WTC11 (cell line): ENCODE results near the gene NRG2. TPM values are rescaled to one million over a fixed set of nuclear protein-coding genes. Genes with fewer than 3 reads are reported as not detected.

ENCODE experiments used
- ATAC-seq: fragments of 200-7000 bp; cut with Tn5 transposase; 2 replicates; pipeline ENCODE4 v1.10.0; 2021; ENCODE audit warnings: mild to moderate bottlenecking, moderate library complexity
- CTCF ChIA-PET: fragments of 300-600 bp; sonication (Branson Sonifier 250); formaldehyde crosslinking; loops from one replicate; lab custom pipeline; 2021; ENCODE audit warnings: antibody characterized with exemption; lab: Charles Lee
- POLR2A ChIA-PET: fragments of 350-600 bp; sonication (Branson Sonifier 250); formaldehyde crosslinking; loops from one replicate; lab custom pipeline; 2021; ENCODE audit warnings: antibody characterized with exemption; lab: Charles Lee
- DNase-seq: peaks from one replicate; pipeline ENCODE4 v3.0.0; 2021; ENCODE audit warnings: low spot score
- H3K27ac Mint-ChIP-seq: 2 replicates; pipeline ENCODE4 v1.8.0; 2021; ENCODE audit warnings: mixed read lengths
- H3K27me3 Mint-ChIP-seq: 2 replicates; pipeline ENCODE4 v1.8.0; 2021; ENCODE audit warnings: low read depth, mild to moderate bottlenecking, moderate library complexity, mixed read lengths
- H3K36me3 Mint-ChIP-seq: 2 replicates; pipeline ENCODE4 v1.8.0; 2021; ENCODE audit warnings: mixed read lengths
- H3K4me1 Mint-ChIP-seq: 2 replicates; pipeline ENCODE4 v1.8.0; 2022; ENCODE audit warnings: mixed read lengths
- H3K4me3 Mint-ChIP-seq: 2 replicates; pipeline ENCODE4 v1.8.0; 2021; ENCODE audit warnings: mild to moderate bottlenecking, moderate library complexity, mixed read lengths
- H3K9me3 Mint-ChIP-seq: 2 replicates; pipeline ENCODE4 v1.8.0; 2021; ENCODE audit warnings: mixed read lengths
- CBFB ChIP-seq: sonication (generic); formaldehyde crosslinking; IDR thresholded peaks from 2 replicates; pipeline ENCODE4 v1.8.1; 2022; ENCODE audit warnings: mild to moderate bottlenecking, low read depth, missing genetic modification reagents
- CREB1 ChIP-seq: sonication (generic); formaldehyde crosslinking; IDR thresholded peaks from 2 replicates; pipeline ENCODE4 v1.8.0; 2023; ENCODE audit warnings: mild to moderate bottlenecking, missing genetic modification reagents
- ESRRA ChIP-seq: sonication (generic); formaldehyde crosslinking; IDR thresholded peaks from 2 replicates; pipeline ENCODE4 v1.8.1; 2022; ENCODE audit warnings: mild to moderate bottlenecking, missing genetic modification reagents, borderline replicate concordance
- GABPB1 ChIP-seq: sonication (generic); formaldehyde crosslinking; IDR thresholded peaks from 2 replicates; pipeline ENCODE4 v1.8.1; 2023; ENCODE audit warnings: mild to moderate bottlenecking, missing genetic modification reagents
- JUN ChIP-seq: sonication (generic); formaldehyde crosslinking; IDR thresholded peaks from 2 replicates; pipeline ENCODE4 v1.8.0; 2023; ENCODE audit warnings: mild to moderate bottlenecking, missing genetic modification reagents
- NFE2L1 ChIP-seq: sonication (generic); formaldehyde crosslinking; IDR thresholded peaks from 2 replicates; pipeline ENCODE4 v1.8.1; 2023; ENCODE audit warnings: missing genetic modification reagents
- NR1H2 ChIP-seq: sonication (generic); formaldehyde crosslinking; IDR thresholded peaks from 2 replicates; pipeline ENCODE4 v1.9.0; 2021; ENCODE audit warnings: mild to moderate bottlenecking, moderate library complexity, missing genetic modification reagents
- PRRX2 ChIP-seq: fragments of 250-450 bp; sonication (Bioruptor Pico); IDR thresholded peaks from 2 replicates; pipeline ENCODE4 v1.8.0; 2021; ENCODE audit warnings: mild to moderate bottlenecking
- SOX15 ChIP-seq: fragments of 250-450 bp; sonication (Bioruptor Pico); IDR thresholded peaks from 2 replicates; pipeline ENCODE4 v1.9.0; 2021; ENCODE audit warnings: mild to moderate bottlenecking
- TEAD1 ChIP-seq: sonication (generic); formaldehyde crosslinking; IDR thresholded peaks from 2 replicates; pipeline ENCODE4 v1.8.0; 2022; ENCODE audit warnings: mild to moderate bottlenecking, missing genetic modification reagents
- TEAD4 ChIP-seq: sonication (generic); formaldehyde crosslinking; IDR thresholded peaks from 2 replicates; pipeline ENCODE4 v1.8.0; 2022; ENCODE audit warnings: mild to moderate bottlenecking, missing genetic modification reagents
- TP53 ChIP-seq: sonication (generic); formaldehyde crosslinking; IDR thresholded peaks from 2 replicates; pipeline ENCODE4 v1.8.1; 2023; ENCODE audit warnings: mild to moderate bottlenecking, missing genetic modification reagents
- ZBTB21 ChIP-seq: sonication (generic); formaldehyde crosslinking; IDR thresholded peaks from 2 replicates; pipeline ENCODE4 v1.8.1; 2023; ENCODE audit warnings: mild to moderate bottlenecking, missing genetic modification reagents, borderline replicate concordance
- ZNF121 ChIP-seq: sonication (generic); formaldehyde crosslinking; IDR thresholded peaks from 2 replicates; pipeline ENCODE4 v1.8.0; 2023; ENCODE audit warnings: missing genetic modification reagents
- ZNF416 ChIP-seq: fragments of 250-450 bp; sonication (Bioruptor Pico); IDR thresholded peaks from 2 replicates; pipeline ENCODE4 v1.9.0; 2021; ENCODE audit warnings: mild to moderate bottlenecking, inconsistent platforms
- ZNF423 ChIP-seq: fragments of 250-450 bp; sonication (Bioruptor Pico); IDR thresholded peaks from 2 replicates; pipeline ENCODE4 v2.1.2; 2022; ENCODE audit warnings: mild to moderate bottlenecking, moderate library complexity
- total RNA-seq: library from RNA; stranded (reverse); gene quantifications from 3 replicates; pipeline ENCODE4 v1.2.3, GENCODE V29; 2021
- TF ChIP-seq, protein P1 (sequence below): sonication (generic); formaldehyde crosslinking; IDR thresholded peaks from 2 replicates; pipeline ENCODE4 v1.8.1; 2023; ENCODE audit warnings: mild to moderate bottlenecking, moderate library complexity, missing genetic modification reagents
- TF ChIP-seq, protein P2 (sequence below): fragments of 250-450 bp; sonication (Bioruptor Pico); IDR thresholded peaks from 2 replicates; pipeline ENCODE4 v2.1.2; 2022; ENCODE audit warnings: mild to moderate bottlenecking, moderate library complexity
- TF ChIP-seq, protein P3 (sequence below): sonication (generic); formaldehyde crosslinking; IDR thresholded peaks from 2 replicates; pipeline ENCODE4 v1.8.0; 2023; ENCODE audit warnings: missing genetic modification reagents
- TF ChIP-seq, protein P4 (sequence below): fragments of 250-450 bp; sonication (Bioruptor Pico); IDR thresholded peaks from 2 replicates; pipeline ENCODE4 v1.9.0; 2021; ENCODE audit warnings: mild to moderate bottlenecking
- TF ChIP-seq, protein P5 (sequence below): sonication (generic); formaldehyde crosslinking; IDR thresholded peaks from 2 replicates; pipeline ENCODE4 v1.8.1; 2022; ENCODE audit warnings: mild to moderate bottlenecking, missing genetic modification reagents, moderate library complexity, borderline replicate concordance
- TF ChIP-seq, protein P6 (sequence below): sonication (generic); formaldehyde crosslinking; IDR thresholded peaks from 2 replicates; pipeline ENCODE4 v1.8.0; 2022; ENCODE audit warnings: mild to moderate bottlenecking, missing genetic modification reagents
- TF ChIP-seq, protein P7 (sequence below): sonication (generic); formaldehyde crosslinking; IDR thresholded peaks from 2 replicates; pipeline ENCODE4 v1.8.1; 2022; ENCODE audit warnings: missing genetic modification reagents, borderline replicate concordance

The NRG2 gene
- total RNA-seq, 1 experiment from 2014 or later, result 0.44 TPM

DNA sequence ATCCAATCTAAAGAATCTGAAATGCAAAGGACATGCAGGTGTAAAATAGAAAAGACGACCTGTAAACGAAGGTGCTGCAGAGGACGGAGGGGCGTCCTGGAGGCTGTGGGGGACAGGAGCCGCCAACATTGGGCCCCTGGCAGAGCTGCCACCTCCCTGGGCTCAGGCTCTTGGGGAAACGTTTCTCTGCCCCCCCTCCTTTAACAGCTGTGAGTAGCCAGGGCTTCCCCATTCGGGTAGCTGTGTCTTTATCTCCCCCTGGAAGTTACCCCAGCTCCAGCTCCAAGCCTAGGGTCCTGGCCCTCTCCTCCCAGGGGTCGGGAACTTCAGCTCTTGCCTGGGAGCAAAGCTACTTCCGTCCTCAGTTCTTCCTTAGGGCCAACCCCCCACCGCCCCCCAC, 196.0 kb downstream of the NRG2 start:
- Mint-ChIP-seq H3K4me1 (peaks cover 13% of the 10 kb centered on the region), H3K9me3 (no peaks in the 10 kb centered on the region), H3K4me3 (no peak overlapping the region; the same call in 1 of the 2 replicates), H3K27ac (no peak overlapping the region), H3K36me3 (no peaks in the 10 kb centered on the region), H3K27me3 (peaks cover 68% of the 10 kb centered on the region)
- ATAC-seq (no peak), DNase-seq (no peak)
- CTCF ChIA-PET, result interaction anchor here (0.6 to 12.1 kb wide), 11 partner anchors 14 to 801 kb away, joined by 3 to 155 read pairs (median 4); partner anchors contain the start of gene IK
- TF ChIP-seq PRRX2 (CRISPR knock-in tag) (no peak), ESRRA (CRISPR knock-in tag) (no peak), ZBTB21 (no peak), GABPB1 (CRISPR knock-in tag) (no peak), ZNF416 (CRISPR knock-in tag) (no peak), SOX15 (CRISPR knock-in tag) (no peak), CREB1 (CRISPR knock-in tag) (no peak), TP53 (CRISPR knock-in tag) (no peak), TEAD4 (CRISPR knock-in tag) (no peak), ZNF423 (no peak), NR1H2 (CRISPR knock-in tag) (no peak), ZNF121 (CRISPR knock-in tag) (no peak), TEAD1 (CRISPR knock-in tag) (no peak)
- TF ChIP-seq, protein P1, sequence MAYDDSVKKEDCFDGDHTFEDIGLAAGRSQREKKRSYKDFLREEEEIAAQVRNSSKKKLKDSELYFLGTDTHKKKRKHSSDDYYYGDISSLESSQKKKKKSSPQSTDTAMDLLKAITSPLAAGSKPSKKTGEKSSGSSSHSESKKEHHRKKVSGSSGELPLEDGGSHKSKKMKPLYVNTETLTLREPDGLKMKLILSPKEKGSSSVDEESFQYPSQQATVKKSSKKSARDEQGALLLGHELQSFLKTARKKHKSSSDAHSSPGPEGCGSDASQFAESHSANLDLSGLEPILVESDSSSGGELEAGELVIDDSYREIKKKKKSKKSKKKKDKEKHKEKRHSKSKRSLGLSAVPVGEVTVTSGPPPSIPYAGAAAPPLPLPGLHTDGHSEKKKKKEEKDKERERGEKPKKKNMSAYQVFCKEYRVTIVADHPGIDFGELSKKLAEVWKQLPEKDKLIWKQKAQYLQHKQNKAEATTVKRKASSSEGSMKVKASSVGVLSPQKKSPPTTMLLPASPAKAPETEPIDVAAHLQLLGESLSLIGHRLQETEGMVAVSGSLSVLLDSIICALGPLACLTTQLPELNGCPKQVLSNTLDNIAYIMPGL (CRISPR knock-in tag), result no peak
- TF ChIP-seq, protein P2, sequence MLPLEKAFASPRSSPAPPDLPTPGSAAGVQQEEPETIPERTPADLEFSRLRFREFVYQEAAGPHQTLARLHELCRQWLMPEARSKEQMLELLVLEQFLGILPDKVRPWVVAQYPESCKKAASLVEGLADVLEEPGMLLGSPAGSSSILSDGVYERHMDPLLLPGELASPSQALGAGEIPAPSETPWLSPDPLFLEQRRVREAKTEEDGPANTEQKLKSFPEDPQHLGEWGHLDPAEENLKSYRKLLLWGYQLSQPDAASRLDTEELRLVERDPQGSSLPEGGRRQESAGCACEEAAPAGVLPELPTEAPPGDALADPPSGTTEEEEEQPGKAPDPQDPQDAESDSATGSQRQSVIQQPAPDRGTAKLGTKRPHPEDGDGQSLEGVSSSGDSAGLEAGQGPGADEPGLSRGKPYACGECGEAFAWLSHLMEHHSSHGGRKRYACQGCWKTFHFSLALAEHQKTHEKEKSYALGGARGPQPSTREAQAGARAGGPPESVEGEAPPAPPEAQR (CRISPR knock-in tag), result no peak
- TF ChIP-seq, protein P3, sequence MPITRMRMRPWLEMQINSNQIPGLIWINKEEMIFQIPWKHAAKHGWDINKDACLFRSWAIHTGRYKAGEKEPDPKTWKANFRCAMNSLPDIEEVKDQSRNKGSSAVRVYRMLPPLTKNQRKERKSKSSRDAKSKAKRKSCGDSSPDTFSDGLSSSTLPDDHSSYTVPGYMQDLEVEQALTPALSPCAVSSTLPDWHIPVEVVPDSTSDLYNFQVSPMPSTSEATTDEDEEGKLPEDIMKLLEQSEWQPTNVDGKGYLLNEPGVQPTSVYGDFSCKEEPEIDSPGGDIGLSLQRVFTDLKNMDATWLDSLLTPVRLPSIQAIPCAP (CRISPR knock-in tag), result no peak
- TF ChIP-seq, protein P4, sequence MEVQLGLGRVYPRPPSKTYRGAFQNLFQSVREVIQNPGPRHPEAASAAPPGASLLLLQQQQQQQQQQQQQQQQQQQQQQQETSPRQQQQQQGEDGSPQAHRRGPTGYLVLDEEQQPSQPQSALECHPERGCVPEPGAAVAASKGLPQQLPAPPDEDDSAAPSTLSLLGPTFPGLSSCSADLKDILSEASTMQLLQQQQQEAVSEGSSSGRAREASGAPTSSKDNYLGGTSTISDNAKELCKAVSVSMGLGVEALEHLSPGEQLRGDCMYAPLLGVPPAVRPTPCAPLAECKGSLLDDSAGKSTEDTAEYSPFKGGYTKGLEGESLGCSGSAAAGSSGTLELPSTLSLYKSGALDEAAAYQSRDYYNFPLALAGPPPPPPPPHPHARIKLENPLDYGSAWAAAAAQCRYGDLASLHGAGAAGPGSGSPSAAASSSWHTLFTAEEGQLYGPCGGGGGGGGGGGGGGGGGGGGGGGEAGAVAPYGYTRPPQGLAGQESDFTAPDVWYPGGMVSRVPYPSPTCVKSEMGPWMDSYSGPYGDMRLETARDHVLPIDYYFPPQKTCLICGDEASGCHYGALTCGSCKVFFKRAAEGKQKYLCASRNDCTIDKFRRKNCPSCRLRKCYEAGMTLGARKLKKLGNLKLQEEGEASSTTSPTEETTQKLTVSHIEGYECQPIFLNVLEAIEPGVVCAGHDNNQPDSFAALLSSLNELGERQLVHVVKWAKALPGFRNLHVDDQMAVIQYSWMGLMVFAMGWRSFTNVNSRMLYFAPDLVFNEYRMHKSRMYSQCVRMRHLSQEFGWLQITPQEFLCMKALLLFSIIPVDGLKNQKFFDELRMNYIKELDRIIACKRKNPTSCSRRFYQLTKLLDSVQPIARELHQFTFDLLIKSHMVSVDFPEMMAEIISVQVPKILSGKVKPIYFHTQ, result no peak
- POLR2A ChIA-PET, result no interaction called here

DNA sequence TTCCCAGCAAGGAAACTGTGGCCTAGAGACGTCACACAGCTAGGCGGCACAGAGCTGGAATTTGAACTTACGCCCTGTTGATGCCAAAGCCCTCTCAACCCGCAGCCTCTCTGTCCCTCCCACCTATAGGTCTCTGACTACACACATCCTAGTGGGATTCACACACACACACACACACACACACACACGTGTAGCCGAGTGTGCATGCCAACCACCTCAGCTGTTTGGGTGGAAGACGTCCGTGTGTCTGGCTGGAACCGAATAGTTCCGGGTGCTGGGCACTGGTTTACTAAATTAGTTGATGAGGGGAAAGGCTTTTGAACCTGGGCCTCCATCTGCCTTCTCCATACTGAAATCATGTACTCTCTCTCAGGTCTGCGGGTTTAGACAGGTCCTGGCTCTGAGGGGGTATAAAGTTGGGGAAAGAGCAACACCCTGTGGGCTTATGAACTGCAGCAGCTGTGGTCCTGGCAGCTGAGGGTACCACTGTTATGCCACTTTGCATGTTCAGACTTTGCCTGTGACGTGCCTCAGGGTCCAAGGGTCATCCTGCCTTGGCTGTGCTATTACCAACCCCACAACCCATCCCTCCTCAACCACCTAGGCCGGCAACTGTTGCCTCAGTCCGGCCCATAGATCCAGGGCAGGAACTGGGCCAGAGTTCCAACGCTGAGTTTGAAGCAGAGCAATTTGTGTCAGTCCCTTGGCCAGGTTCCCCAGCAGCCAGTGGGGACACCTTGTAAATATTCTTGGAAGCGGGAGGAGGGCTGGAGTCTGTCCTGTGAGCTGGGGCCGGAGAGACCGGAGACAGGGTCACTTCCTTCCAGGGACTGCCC, 197.0 kb downstream of the NRG2 start:
- H3K27ac Mint-ChIP-seq, result no peak overlapping the region

More for the DNA sequence above, 197.0 kb downstream of the NRG2 start:
- Mint-ChIP-seq H3K27me3 (peaks cover 66% of the 10 kb centered on the region), H3K9me3 (no peaks in the 10 kb centered on the region), H3K4me3 (no peak overlapping the region), H3K4me1 (peaks cover 13% of the 10 kb centered on the region), H3K36me3 (no peaks in the 10 kb centered on the region)
- ATAC-seq, result no peak
- CTCF ChIA-PET, result interaction anchor here (1.2 to 12.1 kb wide), 8 partner anchors 15 to 123 kb away, joined by 3 to 155 read pairs (median 6); partner anchors contain the start of gene PSD2
- DNase-seq, result no peak
- POLR2A ChIA-PET, result no interaction called here
- TF ChIP-seq, protein P5, sequence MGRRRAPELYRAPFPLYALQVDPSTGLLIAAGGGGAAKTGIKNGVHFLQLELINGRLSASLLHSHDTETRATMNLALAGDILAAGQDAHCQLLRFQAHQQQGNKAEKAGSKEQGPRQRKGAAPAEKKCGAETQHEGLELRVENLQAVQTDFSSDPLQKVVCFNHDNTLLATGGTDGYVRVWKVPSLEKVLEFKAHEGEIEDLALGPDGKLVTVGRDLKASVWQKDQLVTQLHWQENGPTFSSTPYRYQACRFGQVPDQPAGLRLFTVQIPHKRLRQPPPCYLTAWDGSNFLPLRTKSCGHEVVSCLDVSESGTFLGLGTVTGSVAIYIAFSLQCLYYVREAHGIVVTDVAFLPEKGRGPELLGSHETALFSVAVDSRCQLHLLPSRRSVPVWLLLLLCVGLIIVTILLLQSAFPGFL (CRISPR knock-in tag), result no peak
- no peak for TF ChIP-seq CBFB (CRISPR knock-in tag)
- no peak for TF ChIP-seq JUN (CRISPR knock-in tag)
- no peak for TF ChIP-seq NFE2L1 (CRISPR knock-in tag)
- TF ChIP-seq, protein P6, sequence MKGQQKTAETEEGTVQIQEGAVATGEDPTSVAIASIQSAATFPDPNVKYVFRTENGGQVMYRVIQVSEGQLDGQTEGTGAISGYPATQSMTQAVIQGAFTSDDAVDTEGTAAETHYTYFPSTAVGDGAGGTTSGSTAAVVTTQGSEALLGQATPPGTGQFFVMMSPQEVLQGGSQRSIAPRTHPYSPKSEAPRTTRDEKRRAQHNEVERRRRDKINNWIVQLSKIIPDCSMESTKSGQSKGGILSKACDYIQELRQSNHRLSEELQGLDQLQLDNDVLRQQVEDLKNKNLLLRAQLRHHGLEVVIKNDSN (CRISPR knock-in tag), result no peak
- TF ChIP-seq, protein P7, sequence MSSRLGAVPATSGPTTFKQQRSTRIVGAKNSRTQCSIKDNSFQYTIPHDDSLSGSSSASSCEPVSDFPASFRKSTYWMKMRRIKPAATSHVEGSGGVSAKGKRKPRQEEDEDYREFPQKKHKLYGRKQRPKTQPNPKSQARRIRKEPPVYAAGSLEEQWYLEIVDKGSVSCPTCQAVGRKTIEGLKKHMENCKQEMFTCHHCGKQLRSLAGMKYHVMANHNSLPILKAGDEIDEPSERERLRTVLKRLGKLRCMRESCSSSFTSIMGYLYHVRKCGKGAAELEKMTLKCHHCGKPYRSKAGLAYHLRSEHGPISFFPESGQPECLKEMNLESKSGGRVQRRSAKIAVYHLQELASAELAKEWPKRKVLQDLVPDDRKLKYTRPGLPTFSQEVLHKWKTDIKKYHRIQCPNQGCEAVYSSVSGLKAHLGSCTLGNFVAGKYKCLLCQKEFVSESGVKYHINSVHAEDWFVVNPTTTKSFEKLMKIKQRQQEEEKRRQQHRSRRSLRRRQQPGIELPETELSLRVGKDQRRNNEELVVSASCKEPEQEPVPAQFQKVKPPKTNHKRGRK (CRISPR knock-in tag), result no peak
- TF ChIP-seq, all 79 proteins: peak for 0
